Measurements from ENCODE around the gene TP53TG5. TPM values are rescaled to one million over a fixed set of nuclear protein-coding genes. Genes with fewer than 3 reads are reported as not detected.

TP53TG5 gene
- total RNA-seq, 1 experiment from 2014 or later = not detected

- Histone ChIP-seq H3K27me3 (ENCODE audit: low read length) (no peaks in the 10 kb centered on the region), H3K27ac (ENCODE audit: low read length) (no peak overlapping the region), H2AFZ (ENCODE audit: low read length) (no peak overlapping the region), H3K9me2 (replicated peaks; ENCODE audit: insufficient read depth, low read length) (no peaks in the 10 kb centered on the region), H3K4me1 (ENCODE audit: low read length) (no peaks in the 10 kb centered on the region), H3K9me3 (ENCODE audit: low read length) (peaks cover 4% of the 10 kb centered on the region; the same call in 1 of the 2 replicates), H3K4me3 (ENCODE audit: low read length) (no peak overlapping the region), H3K36me3 (ENCODE audit: insufficient read depth, low read length) (no peaks in the 10 kb centered on the region; the same call in 1 of the 2 replicates), H3K4me2 (ENCODE audit: low read depth, low read length, poor library complexity, severe bottlenecking) (no peak overlapping the region), H3K79me2 (ENCODE audit: low read length) (no peaks in the 10 kb centered on the region), H4K20me1 (ENCODE audit: insufficient read depth, low read depth, low read length) (no peaks in the 10 kb centered on the region), H3K9ac (ENCODE audit: low read length) (no peak overlapping the region)
- no peak for DNase-seq
Observed at GRCh38 chr20:45399018-45399417, 20.9 kb upstream of the TP53TG5 start.

- no peak for DNase-seq
- Histone ChIP-seq H3K4me2 (ENCODE audit: low read depth, low read length, poor library complexity, severe bottlenecking) (no peak overlapping the region), H3K9me3 (ENCODE audit: low read length) (no peaks in the 10 kb centered on the region), H3K4me3 (ENCODE audit: low read length) (no peak overlapping the region), H3K9me2 (replicated peaks; ENCODE audit: insufficient read depth, low read length) (no peaks in the 10 kb centered on the region), H4K20me1 (ENCODE audit: insufficient read depth, low read depth, low read length) (no peaks in the 10 kb centered on the region), H3K9ac (ENCODE audit: low read length) (no peak overlapping the region), H3K4me1 (ENCODE audit: low read length) (no peaks in the 10 kb centered on the region), H3K27me3 (ENCODE audit: low read length) (no peaks in the 10 kb centered on the region), H3K27ac (ENCODE audit: low read length) (no peak overlapping the region), H3K36me3 (ENCODE audit: insufficient read depth, low read length) (no peaks in the 10 kb centered on the region), H3K79me2 (ENCODE audit: low read length) (no peaks in the 10 kb centered on the region), H2AFZ (ENCODE audit: low read length) (no peak overlapping the region)
Observed at GRCh38 chr20:45395114-45395415, 16.9 kb upstream of the TP53TG5 start.

- DNase-seq = no peak
- Histone ChIP-seq H4K20me1 (ENCODE audit: insufficient read depth, low read depth, low read length) (no peaks in the 10 kb centered on the region), H3K79me2 (ENCODE audit: low read length) (no peaks in the 10 kb centered on the region), H3K4me1 (ENCODE audit: low read length) (no peaks in the 10 kb centered on the region), H3K9me2 (replicated peaks; ENCODE audit: insufficient read depth, low read length) (no peaks in the 10 kb centered on the region), H3K9me3 (ENCODE audit: low read length) (no peaks in the 10 kb centered on the region), H3K27me3 (ENCODE audit: low read length) (no peaks in the 10 kb centered on the region), H3K4me3 (ENCODE audit: low read length) (no peak overlapping the region), H3K4me2 (ENCODE audit: low read depth, low read length, poor library complexity, severe bottlenecking) (no peak overlapping the region), H3K36me3 (ENCODE audit: insufficient read depth, low read length) (no peaks in the 10 kb centered on the region), H3K9ac (ENCODE audit: low read length) (no peak overlapping the region), H2AFZ (ENCODE audit: low read length) (no peak overlapping the region), H3K27ac (ENCODE audit: low read length) (no peak overlapping the region)
Observed at GRCh38 chr20:45394221-45395113, 16.3 kb upstream of the TP53TG5 start.

- Histone ChIP-seq H3K27me3 (ENCODE audit: low read length) (no peaks in the 10 kb centered on the region), H3K4me3 (ENCODE audit: low read length) (no peak overlapping the region), H3K27ac (ENCODE audit: low read length) (no peak overlapping the region), H3K9ac (ENCODE audit: low read length) (no peak overlapping the region), H4K20me1 (ENCODE audit: insufficient read depth, low read depth, low read length) (no peaks in the 10 kb centered on the region), H3K79me2 (ENCODE audit: low read length) (no peaks in the 10 kb centered on the region), H3K4me2 (ENCODE audit: low read depth, low read length, poor library complexity, severe bottlenecking) (no peak overlapping the region), H3K9me3 (ENCODE audit: low read length) (no peaks in the 10 kb centered on the region), H2AFZ (ENCODE audit: low read length) (no peak overlapping the region), H3K9me2 (replicated peaks; ENCODE audit: insufficient read depth, low read length) (no peaks in the 10 kb centered on the region), H3K4me1 (ENCODE audit: low read length) (no peaks in the 10 kb centered on the region), H3K36me3 (ENCODE audit: insufficient read depth, low read length) (no peaks in the 10 kb centered on the region)
- no peak for DNase-seq
Observed at GRCh38 chr20:45392733-45393132, 14.6 kb upstream of the TP53TG5 start.

DNA sequence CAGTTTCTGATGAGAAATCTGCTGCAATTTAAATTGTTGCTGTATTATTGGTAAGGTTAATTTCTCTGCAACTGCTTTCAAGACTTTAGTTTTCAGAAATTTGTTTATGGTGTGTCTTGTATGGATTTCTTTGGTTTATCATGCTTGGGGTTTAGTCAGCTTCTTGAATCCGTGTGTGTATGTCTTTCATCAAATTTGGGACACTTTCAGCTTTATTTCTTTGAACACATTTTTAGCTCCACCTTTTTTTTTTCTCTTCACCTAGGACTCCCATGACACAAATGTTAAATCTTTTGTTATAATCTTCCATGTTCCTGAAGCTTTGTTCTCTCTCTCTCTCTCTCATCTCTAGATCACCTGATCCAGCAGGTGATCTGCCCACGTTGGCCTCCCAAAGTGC, 13.4 kb upstream of the TP53TG5 start:
- Histone ChIP-seq H4K20me1 (ENCODE audit: insufficient read depth, low read depth, low read length) (no peaks in the 10 kb centered on the region), H3K9ac (ENCODE audit: low read length) (no peak overlapping the region), H2AFZ (ENCODE audit: low read length) (no peak overlapping the region), H3K79me2 (ENCODE audit: low read length) (no peaks in the 10 kb centered on the region), H3K27ac (ENCODE audit: low read length) (no peak overlapping the region), H3K4me2 (ENCODE audit: low read depth, low read length, poor library complexity, severe bottlenecking) (no peak overlapping the region), H3K9me3 (ENCODE audit: low read length) (no peaks in the 10 kb centered on the region), H3K36me3 (ENCODE audit: insufficient read depth, low read length) (no peaks in the 10 kb centered on the region), H3K27me3 (ENCODE audit: low read length) (no peaks in the 10 kb centered on the region), H3K4me3 (ENCODE audit: low read length) (no peak overlapping the region), H3K9me2 (replicated peaks; ENCODE audit: insufficient read depth, low read length) (no peaks in the 10 kb centered on the region), H3K4me1 (ENCODE audit: low read length) (no peaks in the 10 kb centered on the region)
- DNase-seq = no peak

GRCh38 chr20:45390931-45391330, 12.8 kb upstream of the TP53TG5 start:
- Histone ChIP-seq H4K20me1 (ENCODE audit: insufficient read depth, low read depth, low read length) (no peaks in the 10 kb centered on the region), H2AFZ (ENCODE audit: low read length) (no peak overlapping the region), H3K27ac (ENCODE audit: low read length) (no peak overlapping the region), H3K9me2 (replicated peaks; ENCODE audit: insufficient read depth, low read length) (no peaks in the 10 kb centered on the region), H3K27me3 (ENCODE audit: low read length) (no peaks in the 10 kb centered on the region), H3K9ac (ENCODE audit: low read length) (no peak overlapping the region), H3K36me3 (ENCODE audit: insufficient read depth, low read length) (no peaks in the 10 kb centered on the region), H3K79me2 (ENCODE audit: low read length) (no peaks in the 10 kb centered on the region), H3K4me3 (ENCODE audit: low read length) (no peak overlapping the region), H3K9me3 (ENCODE audit: low read length) (no peaks in the 10 kb centered on the region), H3K4me2 (ENCODE audit: low read depth, low read length, poor library complexity, severe bottlenecking) (no peak overlapping the region), H3K4me1 (ENCODE audit: low read length) (no peaks in the 10 kb centered on the region)
- DNase-seq = no peak

- no peaks in the 10 kb centered on the region for H3K79me2 ChIP-seq (ENCODE audit: low read length)
- no peak overlapping the region for H3K4me3 ChIP-seq (ENCODE audit: low read length)
- no peaks in the 10 kb centered on the region for H4K20me1 ChIP-seq (ENCODE audit: insufficient read depth, low read depth, low read length)
- H3K27me3 ChIP-seq (ENCODE audit: low read length) = no peaks in the 10 kb centered on the region
- no peaks in the 10 kb centered on the region for H3K9me2 ChIP-seq (replicated peaks; ENCODE audit: insufficient read depth, low read length)
- no peaks in the 10 kb centered on the region for H3K4me1 ChIP-seq (ENCODE audit: low read length)
- no peak overlapping the region for H3K27ac ChIP-seq (ENCODE audit: low read length)
- H2AFZ ChIP-seq (ENCODE audit: low read length) = no peak overlapping the region
- no peak overlapping the region for H3K4me2 ChIP-seq (ENCODE audit: low read depth, low read length, poor library complexity, severe bottlenecking)
- no peaks in the 10 kb centered on the region for H3K36me3 ChIP-seq (ENCODE audit: insufficient read depth, low read length)
- H3K9ac ChIP-seq (ENCODE audit: low read length) = no peak overlapping the region
- DNase-seq = no peak
- no peaks in the 10 kb centered on the region for H3K9me3 ChIP-seq (ENCODE audit: low read length)
Observed at GRCh38 chr20:45387274-45387673, 9.1 kb upstream of the TP53TG5 start.

DNA sequence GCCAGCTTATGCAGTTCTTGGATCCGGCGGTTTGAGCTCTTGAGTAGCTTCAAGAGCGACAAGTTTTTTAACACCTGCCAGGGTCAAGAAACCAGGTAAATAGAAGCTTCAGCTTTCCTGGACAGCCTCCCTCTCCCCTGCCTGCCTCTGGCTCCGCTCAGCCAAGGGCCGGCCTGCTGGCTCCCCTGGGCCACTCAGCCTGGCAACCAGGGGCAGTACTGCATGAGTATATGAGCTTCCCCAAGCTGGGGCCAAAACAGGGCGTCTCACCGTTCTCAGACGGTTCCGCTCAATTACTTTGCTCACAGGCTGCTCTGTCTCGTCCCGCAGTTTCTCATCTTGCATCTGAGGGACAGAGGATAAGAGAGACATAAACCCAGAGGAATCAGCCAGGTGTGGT, 856 bp downstream of the TP53TG5 start:
- Histone ChIP-seq H3K9ac (ENCODE audit: low read length) (no peak overlapping the region), H3K9me2 (replicated peaks; ENCODE audit: insufficient read depth, low read length) (no peaks in the 10 kb centered on the region), H3K27me3 (ENCODE audit: low read length) (no peaks in the 10 kb centered on the region), H3K27ac (ENCODE audit: low read length) (no peak overlapping the region), H3K36me3 (ENCODE audit: insufficient read depth, low read length) (no peaks in the 10 kb centered on the region), H3K9me3 (ENCODE audit: low read length) (no peaks in the 10 kb centered on the region), H3K79me2 (ENCODE audit: low read length) (no peaks in the 10 kb centered on the region), H4K20me1 (ENCODE audit: insufficient read depth, low read depth, low read length) (peaks cover 19% of the 10 kb centered on the region; the same call in 1 of the 2 replicates), H3K4me2 (ENCODE audit: low read depth, low read length, poor library complexity, severe bottlenecking) (no peak overlapping the region), H3K4me3 (ENCODE audit: low read length) (no peak overlapping the region), H3K4me1 (ENCODE audit: low read length) (peaks cover 13% of the 10 kb centered on the region), H2AFZ (ENCODE audit: low read length) (no peak overlapping the region)
- DNase-seq = no peak
